ENCODE data around the gene TENM4.

Gene TENM4

GRCh38 chr11:79160791-79161403, 279.9 kb downstream of the TENM4 start:
- no peak overlapping the region for H3K27ac ChIP-seq (ENCODE audit: extremely low read depth, low read depth, low read length)
- H3K4me3 ChIP-seq (ENCODE audit: low read depth, low read length), result no peak overlapping the region
- ChIA-PET CTCF (no interaction called here), POLR2A (no interaction called here)
- TF ChIP-seq ZBTB49 (tag by site-specific recombination; IDR thresholded peaks at IDR 0.05; ENCODE audit: low read depth), result no peak
- TF ChIP-seq PRDM2 (tag by site-specific recombination; IDR thresholded peaks at IDR 0.05; ENCODE audit: borderline replicate concordance), result no peak
- no peak for TF ChIP-seq ZEB2 (tag by site-specific recombination; IDR thresholded peaks at IDR 0.05)
- no peak for TF ChIP-seq SCRT1 (tag by site-specific recombination; IDR thresholded peaks at IDR 0.05; ENCODE audit: borderline replicate concordance)
- no peak for TF ChIP-seq KLF8 (tag by site-specific recombination; IDR thresholded peaks at IDR 0.05)
- TF ChIP-seq CTCF (tag by site-specific recombination; IDR thresholded peaks at IDR 0.05), result no peak
- no peaks in the 10 kb centered on the region for H3K4me1 ChIP-seq (ENCODE audit: control insufficient read depth, insufficient read depth, low read length)
- no peaks in the 10 kb centered on the region for H3K36me3 ChIP-seq (ENCODE audit: control insufficient read depth in 2 of 2, insufficient read depth in 1 of 2, low read length in 2 of 2)
- no peaks in the 10 kb centered on the region for H3K9me3 ChIP-seq (ENCODE audit: control insufficient read depth, insufficient read depth, low read depth, low read length)

- CTCF ChIA-PET, result interaction anchor here (0.7 kb wide), 1 partner anchor 514 kb away, joined by 3 read pairs; no protein-coding TSS in a partner anchor
- Histone ChIP-seq H3K27ac (ENCODE audit: extremely low read depth, low read depth, low read length) (no peak overlapping the region), H3K4me1 (ENCODE audit: control insufficient read depth, insufficient read depth, low read length) (no peaks in the 10 kb centered on the region), H3K9me3 (ENCODE audit: control insufficient read depth, insufficient read depth, low read depth, low read length) (no peaks in the 10 kb centered on the region), H3K36me3 (ENCODE audit: control insufficient read depth in 2 of 2, insufficient read depth in 1 of 2, low read length in 2 of 2) (no peaks in the 10 kb centered on the region), H3K4me3 (ENCODE audit: low read depth, low read length) (no peak overlapping the region)
- POLR2A ChIA-PET, result no interaction called here
- no peak for TF ChIP-seq PATZ1 (tag by site-specific recombination; IDR thresholded peaks at IDR 0.05)
- TF ChIP-seq WT1 (tag by site-specific recombination; IDR thresholded peaks at IDR 0.05), result no peak
- no peak for TF ChIP-seq YY2 (tag by site-specific recombination; IDR thresholded peaks at IDR 0.05)
- no peak for TF ChIP-seq ZNF488 (tag by site-specific recombination; IDR thresholded peaks at IDR 0.05)
- no peak for TF ChIP-seq YY1 (tag by site-specific recombination; IDR thresholded peaks at IDR 0.05)
- TF ChIP-seq ZNF140 (tag by site-specific recombination; IDR thresholded peaks at IDR 0.05), result no peak
- no peak for TF ChIP-seq HOXC10 (CRISPR knock-in tag; IDR thresholded peaks at IDR 0.05)
- TF ChIP-seq TCF7L2 (IDR thresholded peaks at IDR 0.05; ENCODE audit: borderline replicate concordance, low read depth, low read length), result no peak
- no peak for TF ChIP-seq ZNF610 (tag by site-specific recombination; IDR thresholded peaks at IDR 0.05; ENCODE audit: borderline replicate concordance)
- TF ChIP-seq ZNF248 (tag by site-specific recombination; IDR thresholded peaks at IDR 0.05), result no peak
- no peak for TF ChIP-seq ZNF645 (tag by site-specific recombination; IDR thresholded peaks at IDR 0.05)
- TF ChIP-seq ZNF311 (tag by site-specific recombination; IDR thresholded peaks at IDR 0.05; ENCODE audit: borderline replicate concordance), result no peak
- TF ChIP-seq ZNF426 (tag by site-specific recombination; IDR thresholded peaks at IDR 0.05), result no peak
Observed at GRCh38 chr11:79159657-79160450, 281.0 kb downstream of the TENM4 start.
